MM.1S (cell line): ENCODE measurements around the gene MAML3.

ENCODE experiments used
- EZH2phosphoT487 ChIP-seq: fragments of 300-600 bp; sonication (generic); IDR thresholded peaks from 2 replicates; pipeline ENCODE4 v1.6.1; 2018; ENCODE audit warnings: antibody characterized with exemption, low read length
- TF ChIP-seq, protein P1 (sequence below): fragments of 300-600 bp; sonication (generic); IDR thresholded peaks from 2 replicates; pipeline ENCODE4 v1.5.1; 2016; ENCODE audit warnings: antibody characterized with exemption, low read length, mixed read lengths

DNA sequence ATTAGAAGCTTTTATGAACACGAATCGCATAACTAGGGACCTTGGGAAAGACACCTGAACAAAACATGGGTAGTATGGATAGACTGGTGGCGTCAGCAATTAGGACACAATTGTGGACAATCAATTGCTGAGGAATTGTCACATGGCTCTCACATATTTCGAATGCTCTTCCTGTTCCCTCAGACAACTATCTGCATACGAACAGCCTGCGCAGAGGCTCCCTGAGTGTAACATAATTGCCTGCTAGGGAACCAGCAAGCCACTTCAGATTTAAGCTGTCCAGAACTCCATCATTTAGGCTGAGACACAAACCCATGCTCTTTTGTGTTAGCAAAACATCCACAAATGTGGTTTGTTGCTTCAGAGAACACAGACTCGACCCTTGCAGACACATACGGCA, 327.6 kb downstream of the MAML3 start:
- TF ChIP-seq, protein P1, sequence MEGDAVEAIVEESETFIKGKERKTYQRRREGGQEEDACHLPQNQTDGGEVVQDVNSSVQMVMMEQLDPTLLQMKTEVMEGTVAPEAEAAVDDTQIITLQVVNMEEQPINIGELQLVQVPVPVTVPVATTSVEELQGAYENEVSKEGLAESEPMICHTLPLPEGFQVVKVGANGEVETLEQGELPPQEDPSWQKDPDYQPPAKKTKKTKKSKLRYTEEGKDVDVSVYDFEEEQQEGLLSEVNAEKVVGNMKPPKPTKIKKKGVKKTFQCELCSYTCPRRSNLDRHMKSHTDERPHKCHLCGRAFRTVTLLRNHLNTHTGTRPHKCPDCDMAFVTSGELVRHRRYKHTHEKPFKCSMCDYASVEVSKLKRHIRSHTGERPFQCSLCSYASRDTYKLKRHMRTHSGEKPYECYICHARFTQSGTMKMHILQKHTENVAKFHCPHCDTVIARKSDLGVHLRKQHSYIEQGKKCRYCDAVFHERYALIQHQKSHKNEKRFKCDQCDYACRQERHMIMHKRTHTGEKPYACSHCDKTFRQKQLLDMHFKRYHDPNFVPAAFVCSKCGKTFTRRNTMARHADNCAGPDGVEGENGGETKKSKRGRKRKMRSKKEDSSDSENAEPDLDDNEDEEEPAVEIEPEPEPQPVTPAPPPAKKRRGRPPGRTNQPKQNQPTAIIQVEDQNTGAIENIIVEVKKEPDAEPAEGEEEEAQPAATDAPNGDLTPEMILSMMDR: no peak
- TF ChIP-seq EZH2phosphoT487: no peak
